GM21526 (cell line): Measurements from ENCODE around the gene FGF11.

Source experiments
- ATAC-seq: cut with Tn5 transposase; IDR thresholded peaks from one replicate; pipeline ENCODE4 v1.9.1; 2021; ENCODE audit warnings: moderate library complexity; ENCODE audit not compliant: unreplicated experiment, low FRiP score

Gene FGF11

DNA sequence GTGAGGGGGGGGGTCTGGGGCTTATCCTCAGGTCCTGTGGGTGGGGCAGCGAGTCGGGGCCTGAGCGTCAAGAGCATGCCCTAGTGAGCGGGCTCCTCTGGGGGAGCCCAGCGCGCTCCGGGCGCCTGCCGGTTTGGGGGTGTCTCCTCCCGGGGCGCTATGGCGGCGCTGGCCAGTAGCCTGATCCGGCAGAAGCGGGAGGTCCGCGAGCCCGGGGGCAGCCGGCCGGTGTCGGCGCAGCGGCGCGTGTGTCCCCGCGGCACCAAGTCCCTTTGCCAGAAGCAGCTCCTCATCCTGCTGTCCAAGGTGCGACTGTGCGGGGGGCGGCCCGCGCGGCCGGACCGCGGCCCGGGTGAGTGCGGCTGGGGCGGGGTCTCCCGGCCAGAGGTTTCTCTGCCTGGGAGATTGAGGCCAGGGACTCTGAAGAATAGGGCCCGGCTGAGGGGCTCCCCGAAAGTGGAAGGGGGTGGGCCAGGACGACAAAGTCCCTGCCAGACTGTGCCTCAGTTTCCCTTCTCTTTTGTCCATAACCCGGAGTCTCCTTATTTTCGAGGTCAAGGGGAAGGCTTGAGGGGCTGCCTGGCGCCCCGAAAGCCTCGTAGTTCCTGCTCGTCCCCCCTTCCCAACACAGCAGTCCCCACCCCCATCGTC lies at the start of gene FGF11:
TSS of gene FGF11 (plus strand) at position 51 of the 651 bp plus-strand sequence. CDS start at position 160, 109 bp downstream.
- no peak for ATAC-seq

DNA sequence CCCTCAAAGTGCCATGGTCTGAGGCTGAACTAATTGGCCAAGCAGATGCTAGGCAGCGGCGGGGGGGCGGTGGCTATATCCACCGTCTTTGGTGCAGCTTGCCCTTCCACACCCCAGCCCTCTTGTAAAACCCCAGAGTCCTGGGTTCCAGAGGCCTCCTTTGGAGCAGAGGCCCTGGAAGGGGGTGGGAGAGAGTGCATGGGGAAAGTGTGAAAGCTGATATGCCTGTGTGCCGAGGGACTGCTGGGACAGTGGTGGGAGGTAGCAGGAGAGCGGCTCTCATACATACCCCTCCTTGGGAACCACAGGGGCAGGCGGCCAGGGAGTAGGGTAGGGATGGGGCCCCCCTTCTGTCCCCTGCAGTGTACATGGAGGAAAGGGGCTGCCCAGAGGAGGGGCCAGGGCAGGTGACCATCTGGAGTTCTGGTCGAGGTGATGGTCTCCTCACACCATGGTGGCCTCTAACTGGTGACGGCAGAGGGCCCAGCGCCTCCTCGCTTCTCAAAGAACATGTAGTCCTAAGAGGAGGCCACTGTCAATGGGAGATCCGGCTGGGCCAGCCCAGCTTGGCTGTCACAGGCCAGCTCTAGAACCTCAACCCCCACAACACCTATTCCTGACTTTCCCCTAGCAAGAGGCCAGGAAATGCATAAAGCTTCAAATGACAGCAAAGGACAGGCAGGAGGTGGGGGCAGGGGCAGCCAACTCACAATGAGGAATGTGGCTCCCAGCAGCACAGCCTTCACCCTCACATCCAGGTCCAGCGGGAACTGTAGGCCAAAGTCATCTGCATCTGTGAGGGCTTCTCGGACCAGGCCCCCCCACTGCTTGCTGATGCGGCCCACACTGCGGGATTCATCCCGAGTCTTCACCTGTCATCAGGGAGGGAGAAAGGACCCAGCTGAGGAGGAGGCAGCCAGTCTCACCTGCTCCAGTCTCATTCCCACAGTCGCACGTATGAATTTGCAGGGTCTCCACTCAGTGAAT lies 49.1 kb upstream of the FGF11 start:
- no peak for ATAC-seq

DNA sequence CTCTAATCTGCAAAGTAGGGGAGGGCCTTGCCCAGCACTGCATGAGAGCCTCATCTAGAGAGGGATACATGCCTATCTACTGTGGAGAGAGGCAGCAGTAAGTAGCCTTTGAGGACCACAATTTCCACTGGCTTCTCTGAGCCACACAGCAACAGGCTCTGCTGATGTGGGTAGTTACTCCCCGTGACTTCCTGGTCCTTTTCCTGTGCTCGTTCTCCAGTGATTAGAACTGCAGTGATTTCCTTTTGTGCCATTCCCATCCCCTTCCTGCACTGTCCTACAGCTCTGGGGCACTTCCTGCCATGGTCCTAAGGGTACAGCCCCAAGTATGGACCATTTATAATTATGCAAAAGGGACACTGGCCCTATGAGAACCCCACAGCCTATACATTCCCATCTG lies 48.0 kb upstream of the FGF11 start:
- no peak for ATAC-seq

DNA sequence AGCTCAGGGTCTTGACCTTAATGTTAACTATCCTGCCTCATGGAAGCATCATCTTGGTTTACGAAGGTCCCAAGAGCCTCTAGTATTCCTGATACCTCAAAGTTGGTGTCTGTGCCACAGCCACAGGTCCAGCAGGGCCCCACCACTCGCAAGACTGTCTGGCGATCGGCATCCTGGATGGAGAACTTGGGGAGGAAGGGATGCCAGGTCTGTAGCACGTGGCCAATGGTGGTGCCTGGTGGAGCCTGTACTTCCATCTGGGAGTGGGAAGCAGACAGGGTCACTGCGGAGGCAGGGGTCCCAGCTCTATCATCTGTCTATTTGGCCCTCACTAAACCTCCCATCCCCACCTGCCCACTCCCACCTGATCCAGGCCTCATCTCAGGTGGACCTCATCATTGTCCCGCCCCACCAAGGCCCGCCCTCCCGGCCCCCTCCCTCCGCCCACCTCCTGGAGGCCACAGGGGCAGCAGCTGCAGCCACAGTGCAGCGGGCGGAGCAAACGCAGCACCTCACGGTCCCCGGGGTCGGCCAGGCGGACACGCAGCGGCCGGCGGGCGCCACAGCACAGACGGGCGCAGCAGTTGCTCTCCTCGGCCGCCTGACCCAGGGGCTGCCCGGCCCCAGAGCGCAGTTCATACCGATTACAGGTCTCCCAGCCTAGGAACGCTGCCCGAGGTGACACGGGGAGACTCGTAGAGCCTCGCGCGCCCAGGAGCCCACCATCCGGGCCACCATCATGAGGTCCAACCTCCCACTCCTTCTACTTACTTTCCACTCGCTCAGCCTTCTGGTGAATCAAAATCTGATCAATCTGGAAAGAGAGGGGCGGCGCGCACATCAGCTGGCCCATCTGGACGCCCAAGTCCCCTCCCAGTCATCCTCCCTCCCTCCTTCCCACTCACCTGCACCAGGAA lies 46.4 kb upstream of the FGF11 start:
- no peak for ATAC-seq

DNA sequence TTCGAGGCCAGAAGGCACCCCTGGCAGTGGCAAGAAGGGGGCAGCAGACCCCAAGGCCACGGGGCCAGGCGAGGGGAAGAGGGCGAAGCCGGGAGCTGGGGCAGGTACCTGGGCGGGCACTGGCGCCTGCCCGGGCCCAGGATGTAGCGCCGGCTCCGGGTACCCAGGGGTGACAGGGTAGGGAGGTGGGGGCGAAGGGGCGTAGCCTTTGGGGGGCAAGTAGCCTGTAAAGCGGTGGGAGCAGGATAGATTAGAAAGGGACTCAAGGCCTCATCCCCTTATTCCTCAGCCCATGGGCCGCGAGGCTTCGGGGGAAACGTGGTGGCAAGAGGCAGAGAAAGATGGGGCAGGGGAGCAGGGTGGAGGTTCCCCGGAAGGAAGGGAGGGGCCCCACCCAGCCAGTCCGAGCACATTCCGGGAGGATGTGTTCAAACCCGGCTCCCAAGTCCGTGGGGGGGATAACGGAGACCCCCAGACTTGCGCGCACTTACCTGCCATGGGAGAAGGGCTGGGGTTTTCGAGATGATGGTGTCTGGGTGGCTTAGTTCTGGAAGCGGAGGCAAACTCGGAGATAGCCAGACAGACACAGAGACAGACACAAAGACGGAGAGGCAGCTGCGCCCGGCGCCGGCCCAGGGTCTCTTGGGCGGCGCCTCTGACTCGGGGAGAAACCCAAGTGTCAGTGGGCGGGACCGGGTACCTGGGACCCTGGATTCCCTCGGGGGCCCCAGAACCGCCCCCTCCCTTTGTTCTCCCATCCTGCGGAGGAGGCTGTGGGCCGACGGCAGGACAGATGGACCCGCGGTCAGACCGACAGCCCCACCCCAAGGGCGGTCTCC lies 45.5 kb upstream of the FGF11 start:
- peak; percentile 31 for ATAC-seq

DNA sequence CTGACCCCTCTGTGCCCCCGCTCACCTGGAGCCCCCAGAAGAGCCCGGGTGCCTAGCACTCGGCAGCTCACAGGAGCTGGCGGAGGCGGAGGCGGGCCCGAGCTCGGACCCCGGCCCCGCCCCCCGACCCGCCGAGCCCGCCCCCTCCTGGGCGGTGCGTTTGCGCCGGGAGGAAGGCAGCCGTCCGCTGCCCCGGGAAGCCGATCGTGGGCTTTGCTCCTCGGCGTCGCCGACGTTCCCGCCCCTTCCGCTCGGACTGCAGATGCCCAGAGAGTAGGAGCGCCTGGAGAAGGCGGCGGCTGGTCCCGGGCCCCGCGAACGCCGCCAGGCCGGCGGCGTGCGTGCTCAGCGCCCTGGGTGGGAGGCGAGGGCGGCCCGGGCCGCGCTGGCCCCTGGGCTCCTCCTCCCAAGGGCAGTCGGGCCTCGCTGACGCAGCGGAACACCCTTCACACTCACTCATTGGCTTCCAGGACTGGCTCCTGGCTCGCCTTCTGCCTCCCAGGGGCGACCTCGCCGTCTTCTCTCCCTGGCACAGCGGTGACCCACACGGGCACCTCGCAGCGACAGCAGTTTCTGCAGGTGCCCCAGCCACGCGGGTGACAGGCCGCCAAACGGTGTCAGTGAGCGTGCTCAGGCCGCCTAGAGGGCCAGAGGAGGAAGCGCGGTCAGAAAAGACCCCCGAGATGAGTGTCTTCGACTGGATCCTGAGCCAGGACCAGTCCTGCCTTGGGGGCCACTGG lies 44.7 kb upstream of the FGF11 start, which contains the start of gene PLSCR3:
TSS of gene PLSCR3 (minus strand) at position 74 of the 740 bp plus-strand sequence. CDS start 415 bp downstream, outside the sequence.
- peak; percentile 68 for ATAC-seq

DNA sequence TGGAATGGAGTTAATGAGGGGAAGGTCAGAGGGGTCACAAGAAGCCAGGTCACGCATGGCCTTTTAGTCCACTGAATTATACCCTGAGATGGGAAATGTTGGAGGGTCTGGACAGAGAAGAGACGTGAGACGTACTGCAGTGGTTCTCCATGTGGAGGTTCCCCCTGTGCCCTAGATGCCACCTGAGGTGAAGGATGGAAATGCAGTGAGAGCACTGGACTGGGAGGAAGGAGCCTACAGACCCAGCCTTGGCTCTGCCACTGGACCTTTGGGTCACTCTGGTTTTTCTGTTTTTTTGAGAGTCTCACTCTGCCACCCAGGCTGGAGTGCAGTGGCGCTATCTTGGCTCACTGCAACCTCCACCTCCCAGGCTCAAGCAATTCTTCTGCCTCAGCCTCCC lies 43.2 kb upstream of the FGF11 start:
- ATAC-seq = no peak

DNA sequence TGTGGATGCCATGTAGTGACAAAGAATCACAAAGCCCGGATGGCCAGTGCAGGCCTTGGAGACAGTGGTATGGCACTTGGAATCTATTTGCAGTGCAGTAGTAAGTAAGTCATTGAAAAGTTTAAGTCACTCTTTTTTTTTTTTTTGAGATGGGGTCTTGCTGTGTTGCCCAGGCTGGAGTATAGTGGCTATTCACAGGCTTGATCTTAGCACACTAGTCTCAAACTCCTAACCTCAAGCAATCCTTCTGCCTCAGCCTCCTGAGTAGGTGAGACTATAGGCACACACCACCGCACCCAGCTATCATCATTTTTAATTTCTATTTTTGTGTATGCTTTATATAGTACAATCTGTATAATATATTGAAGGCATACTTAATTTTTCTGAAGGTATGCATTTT lies 40.7 kb upstream of the FGF11 start:
- no peak for ATAC-seq

DNA sequence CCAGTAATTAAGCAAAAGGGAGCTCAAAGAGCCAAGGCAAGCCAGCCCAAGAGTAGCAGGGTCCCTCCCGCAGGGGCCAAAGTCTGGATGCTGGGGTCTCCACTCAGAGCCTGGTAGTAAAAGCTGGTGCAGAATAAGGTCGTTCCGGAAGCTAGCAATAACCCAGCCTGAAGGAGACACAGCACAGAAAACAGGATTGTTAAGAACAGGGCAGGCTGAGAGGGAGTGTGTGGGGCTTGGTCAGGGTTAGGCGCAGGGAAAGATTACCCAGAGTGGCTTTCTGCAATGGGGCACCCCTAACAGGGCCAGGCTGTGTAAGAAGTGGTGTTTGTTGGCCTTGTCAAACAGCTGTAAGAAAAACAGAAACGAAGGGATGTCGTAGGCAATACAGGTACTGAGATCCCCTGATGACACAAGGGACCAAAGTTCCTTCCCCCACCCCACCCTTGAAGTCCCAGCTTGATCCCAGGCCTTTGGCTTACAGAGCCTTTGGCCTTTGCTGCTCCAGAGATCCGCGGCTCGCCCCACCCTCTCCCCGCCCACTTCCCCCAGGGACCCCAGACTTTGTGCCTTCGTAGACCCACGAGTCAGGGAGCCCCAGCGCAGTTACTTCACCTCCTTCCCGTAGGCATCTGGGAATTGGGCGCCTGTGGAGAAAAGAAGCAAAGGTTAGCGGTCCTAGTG lies 36.1 kb upstream of the FGF11 start:
- no peak for ATAC-seq

DNA sequence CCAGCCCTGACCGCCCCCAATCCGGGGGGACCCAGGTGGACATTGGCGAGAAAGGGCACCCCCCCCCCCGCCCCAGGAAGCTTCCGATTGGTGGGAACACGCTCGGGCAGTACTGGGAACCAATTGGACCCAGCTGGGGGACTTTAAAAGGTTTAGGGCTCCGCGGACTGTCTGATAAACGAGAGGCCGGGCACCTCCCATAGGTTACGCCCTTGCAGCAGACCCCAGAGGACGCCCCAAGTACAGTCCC lies 35.7 kb upstream of the FGF11 start:
- ATAC-seq = peak; percentile 17

DNA sequence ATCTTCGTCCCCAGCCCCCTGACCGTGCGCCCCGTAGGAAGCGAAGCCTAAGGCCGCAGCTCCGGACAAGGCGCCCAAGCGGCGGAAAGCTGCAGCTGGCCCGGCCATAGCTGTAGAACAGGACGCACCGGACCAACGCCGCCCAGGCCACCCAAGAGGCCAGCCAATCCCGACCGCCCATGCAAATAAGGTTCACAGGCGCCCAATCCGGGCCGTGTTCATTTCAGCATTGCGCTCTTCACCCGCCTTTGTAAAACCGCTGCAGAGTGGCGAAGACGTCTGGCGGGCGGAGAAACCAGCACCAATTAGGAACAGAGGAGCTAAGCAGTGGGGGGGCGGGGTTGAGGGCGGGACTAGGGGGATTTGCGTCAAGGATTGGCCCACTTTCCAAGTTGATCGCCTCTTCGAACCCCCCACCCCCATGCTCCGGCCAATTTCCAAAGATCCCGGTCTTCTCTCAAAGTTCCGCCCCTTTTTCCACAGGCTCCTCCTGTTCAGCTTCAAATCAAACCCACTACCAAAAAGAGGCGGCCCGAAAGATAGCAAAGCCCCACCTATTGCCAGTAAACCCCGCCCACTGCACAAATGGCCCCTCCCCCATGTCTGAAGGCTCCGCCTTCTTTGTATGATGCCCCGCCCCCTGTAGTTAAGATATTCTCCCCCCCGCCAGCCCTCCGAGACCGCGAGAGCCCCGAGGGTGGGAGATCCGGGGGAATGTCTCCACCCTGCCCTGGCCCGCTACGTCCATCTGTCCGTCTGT lies 35.2 kb upstream of the FGF11 start, which contains the start of gene TMEM256:
TSS of gene TMEM256 (minus strand) at position 121 of the 760 bp plus-strand sequence. CDS start at position 108, 13 bp downstream.
- peak; percentile 85 for ATAC-seq

DNA sequence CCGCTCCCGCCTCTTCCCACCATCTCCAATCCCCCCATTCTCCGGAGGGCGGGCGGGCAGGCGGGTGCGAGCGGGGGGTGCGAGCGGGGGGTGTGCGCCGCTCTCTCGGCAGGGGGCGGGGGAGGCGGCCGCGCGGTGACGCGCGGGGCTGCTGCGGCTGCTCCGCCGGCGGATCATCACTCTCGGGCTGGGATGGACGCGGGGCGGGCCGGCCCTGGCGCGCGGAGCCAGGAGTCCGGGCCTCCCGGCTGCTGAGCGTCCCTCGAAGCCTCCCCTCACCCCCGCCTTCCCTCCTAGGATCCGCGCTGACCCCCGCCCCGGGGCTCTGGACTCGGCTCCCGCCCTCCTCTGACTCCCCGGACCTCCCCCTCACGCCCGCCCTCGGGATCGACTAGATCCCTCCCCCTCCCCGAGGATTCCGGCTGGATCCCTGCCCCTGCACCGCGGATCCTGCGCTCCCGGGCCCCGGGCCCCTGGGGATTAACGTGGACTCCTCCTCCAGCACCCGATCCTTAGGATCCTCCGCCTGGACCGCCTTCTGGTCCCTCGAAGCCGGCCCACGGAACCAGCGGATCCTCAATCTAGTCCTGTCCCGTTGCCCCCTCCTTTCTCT lies 34.5 kb upstream of the FGF11 start:
- peak; percentile 18 for ATAC-seq

DNA sequence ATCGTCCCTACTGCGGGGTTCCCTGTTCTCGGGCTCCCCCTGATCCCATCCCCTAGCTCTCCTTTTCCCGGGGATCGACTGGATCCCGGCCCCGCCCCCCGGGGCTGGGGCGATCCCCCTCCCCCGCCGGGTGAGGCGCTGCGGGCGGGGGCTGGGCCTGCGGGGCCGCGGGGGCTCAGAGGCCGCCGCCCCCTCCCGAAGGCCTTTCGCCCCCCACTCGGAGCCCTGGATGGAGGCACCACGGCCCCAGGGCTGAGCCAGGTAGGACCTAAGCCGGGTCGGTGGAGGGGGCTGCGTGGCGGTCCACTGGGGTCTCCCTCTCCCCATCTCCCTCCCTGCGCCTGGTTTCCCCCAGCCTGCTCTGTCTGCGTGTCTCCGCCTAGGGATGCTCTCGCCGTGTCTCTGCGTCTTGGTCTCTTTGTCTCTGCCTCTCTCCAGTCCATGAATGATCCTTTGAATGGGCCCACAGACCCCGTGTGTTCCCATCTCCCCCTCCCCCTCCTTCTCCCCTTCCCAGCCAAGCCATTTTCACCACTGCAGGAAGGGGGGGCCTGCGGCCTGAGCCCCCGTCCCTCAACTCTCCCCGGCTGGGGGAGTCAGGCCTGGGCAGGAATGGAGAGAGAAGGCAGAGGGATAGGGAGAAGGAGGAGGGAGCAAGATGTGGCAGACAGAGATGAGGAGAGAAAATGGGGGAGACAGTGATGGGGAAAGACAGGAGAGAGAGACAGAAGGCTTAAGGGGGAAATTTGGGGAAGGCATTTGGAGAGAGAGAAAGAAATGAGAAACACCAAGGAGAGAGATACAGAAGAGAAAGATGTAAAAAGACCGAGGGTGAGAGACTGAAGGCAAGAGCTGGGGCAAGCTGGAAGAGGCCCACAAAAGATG lies 33.7 kb upstream of the FGF11 start:
- no peak for ATAC-seq

DNA sequence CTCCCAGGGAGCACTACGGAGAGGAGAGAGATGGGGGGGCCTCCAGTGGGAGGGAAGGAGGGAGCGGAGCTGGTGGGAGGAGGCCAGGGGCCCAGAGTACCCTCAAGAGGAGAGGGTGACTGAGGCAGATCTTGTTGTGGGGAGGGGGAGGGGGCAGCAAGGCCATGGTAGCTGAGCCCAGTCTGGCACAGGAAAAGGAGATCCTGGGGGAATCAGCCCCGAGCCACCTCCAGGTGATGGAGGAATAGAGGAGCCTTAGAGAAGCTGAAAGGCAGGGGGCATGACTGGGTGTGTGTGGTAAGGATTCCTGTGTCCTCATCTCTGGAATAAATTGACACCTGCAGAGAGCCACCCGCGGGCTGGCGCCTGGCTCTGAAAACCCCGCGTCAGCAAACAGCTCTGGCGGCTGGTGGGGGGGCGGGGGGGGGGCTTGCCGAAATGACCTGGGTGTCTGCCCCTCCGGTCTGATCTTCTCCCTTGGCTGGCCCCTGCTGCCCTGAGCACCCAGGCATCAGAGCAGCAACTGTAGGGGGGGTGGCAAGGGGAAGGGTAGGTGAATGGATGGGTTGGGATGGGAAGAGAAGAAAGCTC lies 33.0 kb upstream of the FGF11 start:
- no peak for ATAC-seq

DNA sequence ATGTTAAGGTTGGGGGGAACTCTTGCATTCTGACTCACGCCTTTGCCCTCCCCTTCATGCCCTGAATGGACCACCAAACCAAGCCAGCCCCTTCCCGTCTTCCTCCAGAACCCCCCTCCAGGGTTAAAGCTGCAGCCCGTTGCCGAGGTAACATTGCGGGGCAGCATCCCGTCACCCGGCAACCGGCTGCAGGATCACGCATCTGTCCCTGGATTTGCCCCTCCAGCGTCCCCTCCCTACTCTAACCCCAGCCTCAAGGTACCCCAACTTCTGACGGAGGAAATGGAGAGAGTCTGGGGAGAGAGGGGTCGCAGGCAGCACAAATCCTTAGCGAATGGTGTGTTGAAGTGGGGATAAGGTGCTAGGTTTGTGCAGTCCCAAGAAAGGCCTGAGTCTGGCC lies 32.2 kb upstream of the FGF11 start:
- ATAC-seq = no peak
